PFSK-1 (cell line): Measurements from ENCODE around the gene TSPO2.

Experiments
- FOXP2 ChIP-seq: optimal IDR thresholded peaks from 2 replicates; pipeline ENCODE3; 2011; ENCODE audit warnings: borderline replicate concordance, control low read depth, inconsistent platforms; ENCODE audit not compliant: insufficient read depth; ENCODE audit errors: extremely low read length, extremely low read depth
- POLR2AphosphoS5 ChIP-seq: IDR thresholded peaks from 2 replicates; pipeline ENCODE4 v1.6.1; 2012; ENCODE audit warnings: low read depth, mild to moderate bottlenecking, control low read depth, low read length, moderate library complexity
- REST ChIP-seq, 2 experiments: IDR thresholded peaks; 2 replicates each; pipeline versions ENCODE4 v1.6.1 to v1.8.0; 2011 to 2012; ENCODE audit warnings: low read depth in 2 of 2, low read length in 2 of 2, control low read depth in 1 of 2, inconsistent platforms in 1 of 2, mild to moderate bottlenecking in 1 of 2, moderate library complexity in 1 of 2; ENCODE audit not compliant: insufficient read depth in 1 of 2
- SIN3A ChIP-seq: IDR thresholded peaks from 2 replicates; pipeline ENCODE4 v1.6.1; 2012; ENCODE audit warnings: mild to moderate bottlenecking, low read length, moderate library complexity, borderline replicate concordance; ENCODE audit not compliant: insufficient read depth
- TAF1 ChIP-seq: IDR thresholded peaks from 2 replicates; pipeline ENCODE4 v1.6.1; 2012; ENCODE audit warnings: low read length, control low read depth, borderline replicate concordance; ENCODE audit not compliant: insufficient read depth

TSPO2 gene

GRCh38 chr6:41051873-41052272 is 9.6 kb downstream of the TSPO2 start:
- TF ChIP-seq REST (IDR thresholded peaks at IDR 0.05; ENCODE audit: insufficient read depth in 1 of 2, low read depth in 2 of 2, low read length in 2 of 2) = no peak
- no peak for TF ChIP-seq TAF1
- TF ChIP-seq SIN3A = no peak
- TF ChIP-seq FOXP2 = no peak
- TF ChIP-seq POLR2AphosphoS5 = no peak

GRCh38 chr6:41053041-41053440 is 10.8 kb downstream of the TSPO2 start, which contains the start of gene APOBEC2:
Gene APOBEC2, plus strand, starts transcription at chr6:41053202. Its CDS starts 146 bp downstream, at chr6:41053348.
- TF ChIP-seq POLR2AphosphoS5 (no peak), TAF1 (no peak), SIN3A (no peak), REST (IDR thresholded peaks at IDR 0.05; ENCODE audit: insufficient read depth in 1 of 2, low read depth in 2 of 2, low read length in 2 of 2) (no peak), FOXP2 (no peak)

GRCh38 chr6:41054511-41054910 is 12.2 kb downstream of the TSPO2 start:
- TF ChIP-seq REST (IDR thresholded peaks at IDR 0.05; ENCODE audit: insufficient read depth in 1 of 2, low read depth in 2 of 2, low read length in 2 of 2) (no peak), POLR2AphosphoS5 (no peak), SIN3A (no peak), TAF1 (no peak)

GRCh38 chr6:41055149-41055548 is 12.9 kb downstream of the TSPO2 start:
- TF ChIP-seq POLR2AphosphoS5 (no peak), SIN3A (no peak), FOXP2 (no peak), TAF1 (no peak), REST (IDR thresholded peaks at IDR 0.05; ENCODE audit: insufficient read depth in 1 of 2, low read depth in 2 of 2, low read length in 2 of 2) (no peak)
